GM21723 (cell line): ENCODE results near the gene IDH3G.

Experiments used
- ATAC-seq: cut with Tn5 transposase; IDR thresholded peaks from one replicate; pipeline ENCODE4 v1.9.1; 2021; ENCODE audit warnings: mild to moderate bottlenecking, moderate library complexity; ENCODE audit not compliant: unreplicated experiment

Gene IDH3G

DNA sequence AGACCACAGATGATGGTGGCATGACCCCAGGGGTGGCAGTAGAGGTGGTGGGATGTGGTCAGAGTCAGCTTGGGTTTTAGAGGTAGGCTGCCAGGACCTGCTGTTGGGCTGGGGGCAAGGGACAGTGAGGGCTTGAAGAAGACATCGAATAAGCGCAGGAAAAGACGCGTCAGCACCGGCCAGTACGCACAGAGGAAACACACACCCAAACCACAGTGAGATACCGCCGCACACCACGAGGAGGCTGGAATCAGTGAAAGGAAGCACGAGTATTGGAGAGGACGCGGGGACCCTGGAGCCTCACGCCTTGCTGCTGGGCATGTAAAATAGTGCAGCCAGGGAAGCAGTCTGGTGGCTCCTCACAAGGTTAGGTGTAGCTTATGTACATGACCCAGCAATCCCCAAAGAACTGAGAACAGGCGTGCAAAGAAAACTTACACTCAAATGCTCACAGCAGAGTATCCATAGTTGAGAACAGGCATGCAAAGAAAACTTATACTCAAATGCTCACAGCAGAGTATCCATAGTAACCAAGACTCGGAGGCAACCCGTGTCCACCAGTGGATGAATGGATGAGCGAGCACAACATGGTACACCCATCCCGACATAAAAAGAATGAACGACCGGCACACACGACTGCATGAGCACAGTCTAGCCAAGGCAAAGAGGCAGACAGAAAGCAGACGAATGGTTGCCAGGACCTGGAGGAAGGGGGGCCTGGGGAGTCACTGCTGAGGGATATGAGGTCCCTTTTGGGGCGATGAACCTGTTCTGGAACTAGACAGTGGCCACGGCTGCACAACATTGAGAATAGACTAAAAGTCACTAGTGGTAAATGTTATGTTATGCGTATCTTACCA is 22.9 kb upstream of the IDH3G start:
- ATAC-seq = no peak

GRCh38 chrX:153814591-153815315 is 20.6 kb upstream of the IDH3G start:
- no peak for ATAC-seq

DNA sequence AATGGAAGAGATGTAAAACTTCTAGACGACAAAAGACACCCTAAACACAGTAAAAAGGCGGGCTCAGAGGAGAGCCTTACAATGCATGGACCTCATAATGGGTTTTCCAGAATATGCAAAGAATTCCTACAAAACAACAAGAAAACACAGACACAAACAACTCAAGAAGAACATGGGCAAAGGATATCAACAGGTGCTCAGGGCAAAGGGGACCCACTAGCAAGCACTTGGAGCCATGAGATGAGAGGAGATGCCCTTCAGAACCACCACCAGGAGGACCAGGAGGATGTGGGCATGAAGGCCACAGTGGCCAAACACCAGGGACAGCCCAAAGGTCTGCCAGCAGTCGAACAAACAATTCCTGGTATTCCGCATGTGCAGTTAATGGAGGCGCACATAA is 19.0 kb upstream of the IDH3G start:
- no peak for ATAC-seq

GRCh38 chrX:153812220-153812619 is 18.0 kb upstream of the IDH3G start:
- no peak for ATAC-seq

DNA sequence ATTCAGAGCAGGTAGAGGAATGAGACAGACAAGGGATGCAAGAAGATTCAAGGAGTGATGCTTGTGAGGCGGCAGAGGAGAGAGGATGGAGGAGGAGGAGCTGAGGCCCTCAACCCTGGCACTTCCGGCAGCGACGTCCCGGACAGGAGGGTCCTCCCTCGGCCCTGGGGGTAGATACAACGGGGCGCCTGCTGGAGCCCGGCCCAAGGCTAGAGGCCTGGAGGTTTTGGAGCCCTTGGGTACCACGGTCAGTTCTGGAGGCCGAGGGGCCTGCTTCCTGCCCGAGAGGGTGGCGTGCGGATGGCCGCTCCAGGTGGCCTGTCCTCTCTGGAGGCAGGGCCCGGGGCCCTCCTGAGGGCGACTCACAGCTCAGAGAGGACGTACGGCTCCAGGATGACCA is 13.8 kb upstream of the IDH3G start:
- ATAC-seq = no peak

GRCh38 chrX:153806999-153807575 is 12.9 kb upstream of the IDH3G start:
- no peak for ATAC-seq

DNA sequence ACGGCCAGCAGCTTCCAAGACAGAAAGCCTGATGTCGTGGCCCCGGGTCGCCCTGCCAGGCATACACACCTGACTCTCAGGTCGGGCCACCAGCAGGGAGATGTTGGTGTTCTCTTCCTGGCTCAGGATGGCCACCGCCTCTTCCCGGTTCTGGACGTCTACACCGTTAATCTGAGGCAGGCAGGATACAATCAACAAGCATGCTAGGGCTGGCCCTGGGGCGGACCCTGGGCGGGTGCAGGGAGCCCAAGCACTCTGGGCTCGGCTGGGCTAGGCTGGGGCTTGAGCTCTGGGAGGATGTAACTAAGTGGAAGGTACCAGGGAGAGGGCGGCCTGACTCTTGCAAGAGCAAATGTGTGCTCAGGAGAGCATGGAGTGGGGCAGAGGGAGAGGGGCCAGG is 11.3 kb upstream of the IDH3G start:
- ATAC-seq = no peak

DNA sequence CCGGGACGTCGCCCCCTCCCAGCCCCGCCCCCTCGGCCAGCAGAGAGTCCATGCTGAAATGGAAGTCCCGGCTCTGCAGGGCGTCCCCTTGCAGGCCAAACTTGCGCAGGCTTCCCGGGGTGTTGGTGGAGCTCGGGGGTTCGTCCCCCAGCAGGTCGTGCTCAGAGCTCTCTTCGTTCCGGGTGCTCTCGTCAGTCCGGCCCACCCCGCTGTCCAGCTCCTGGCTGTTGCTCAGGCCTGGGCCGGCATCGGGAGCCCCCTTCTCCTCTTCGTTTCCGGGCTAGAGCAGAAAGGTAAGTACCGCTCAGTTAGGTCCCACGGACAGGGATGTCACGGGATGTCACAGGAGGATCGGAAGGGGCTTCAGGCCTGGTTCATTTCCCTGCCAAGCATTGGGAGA is 10.4 kb upstream of the IDH3G start:
- no peak for ATAC-seq

GRCh38 chrX:153804100-153804595 is 10.0 kb upstream of the IDH3G start:
- ATAC-seq = no peak

GRCh38 chrX:153803211-153804099 is 9.3 kb upstream of the IDH3G start:
- no peak for ATAC-seq

DNA sequence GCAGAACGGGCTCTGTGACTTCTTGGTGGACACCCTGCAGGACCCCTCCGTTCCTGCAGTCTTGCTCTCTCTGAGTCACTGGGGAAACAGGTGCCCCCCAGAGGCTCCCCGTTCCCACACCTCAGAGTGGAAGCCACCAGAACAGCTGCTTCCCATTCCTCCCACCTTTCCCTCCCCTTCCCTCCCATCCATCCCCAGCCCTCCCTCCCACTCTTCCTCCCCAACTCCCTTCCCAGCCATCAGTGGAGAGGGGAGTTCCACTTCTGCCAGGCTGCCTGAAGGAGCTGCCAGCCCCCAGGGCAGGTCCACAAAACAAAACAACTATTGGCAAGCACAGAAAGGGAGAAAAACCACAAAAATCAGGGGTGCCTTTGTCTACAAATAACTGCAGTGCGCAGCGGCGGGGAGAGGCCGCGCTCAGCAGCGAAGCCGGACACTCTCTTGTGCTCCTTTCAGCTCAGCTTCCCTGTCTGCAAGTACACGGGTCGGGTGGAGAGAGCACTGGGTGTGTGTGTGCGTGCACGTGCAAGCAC is 8.4 kb upstream of the IDH3G start:
- ATAC-seq = no peak

DNA sequence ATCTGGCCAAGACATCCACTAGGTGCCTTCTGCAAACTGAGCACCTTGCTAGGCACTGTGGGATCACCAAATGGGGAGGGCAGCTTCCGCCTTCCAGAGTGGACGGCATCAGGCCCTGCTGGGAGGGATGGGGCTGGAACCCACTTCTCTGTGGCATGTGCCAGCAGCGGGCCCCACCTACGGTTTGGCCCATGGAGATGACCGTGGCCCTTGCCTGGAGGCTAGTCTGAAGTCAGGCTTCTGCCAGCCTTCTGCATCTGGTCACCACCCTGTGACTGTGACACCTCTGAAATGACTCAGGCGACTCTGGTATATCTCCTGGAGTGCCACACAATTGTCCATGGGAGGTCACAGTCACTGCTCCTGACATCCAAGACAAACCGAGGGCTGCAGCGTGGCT is 7.5 kb upstream of the IDH3G start:
- ATAC-seq = no peak

GRCh38 chrX:153800746-153801145 is 6.6 kb upstream of the IDH3G start:
- no peak for ATAC-seq

GRCh38 chrX:153800177-153800722 is 6.1 kb upstream of the IDH3G start:
- ATAC-seq = no peak

DNA sequence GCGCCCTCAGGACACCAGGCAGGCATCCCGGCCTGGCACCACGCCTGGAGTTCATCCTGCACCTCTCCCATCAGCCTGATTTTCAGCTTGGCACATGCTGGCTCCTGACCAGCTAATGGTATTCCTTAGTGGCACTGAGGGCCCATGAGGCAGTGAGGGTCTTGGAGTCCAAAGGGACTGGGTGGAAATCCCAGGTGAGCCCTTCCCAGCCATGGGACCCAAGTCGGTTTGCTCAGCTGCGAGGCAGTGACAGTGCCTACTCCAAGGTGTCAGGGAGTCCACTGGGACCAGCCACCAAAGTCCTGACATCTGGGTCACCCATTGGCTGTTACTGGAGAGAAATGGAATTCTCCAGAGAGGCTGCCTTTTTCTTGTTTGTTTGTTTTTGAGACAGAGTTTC is 5.2 kb upstream of the IDH3G start:
- no peak for ATAC-seq

DNA sequence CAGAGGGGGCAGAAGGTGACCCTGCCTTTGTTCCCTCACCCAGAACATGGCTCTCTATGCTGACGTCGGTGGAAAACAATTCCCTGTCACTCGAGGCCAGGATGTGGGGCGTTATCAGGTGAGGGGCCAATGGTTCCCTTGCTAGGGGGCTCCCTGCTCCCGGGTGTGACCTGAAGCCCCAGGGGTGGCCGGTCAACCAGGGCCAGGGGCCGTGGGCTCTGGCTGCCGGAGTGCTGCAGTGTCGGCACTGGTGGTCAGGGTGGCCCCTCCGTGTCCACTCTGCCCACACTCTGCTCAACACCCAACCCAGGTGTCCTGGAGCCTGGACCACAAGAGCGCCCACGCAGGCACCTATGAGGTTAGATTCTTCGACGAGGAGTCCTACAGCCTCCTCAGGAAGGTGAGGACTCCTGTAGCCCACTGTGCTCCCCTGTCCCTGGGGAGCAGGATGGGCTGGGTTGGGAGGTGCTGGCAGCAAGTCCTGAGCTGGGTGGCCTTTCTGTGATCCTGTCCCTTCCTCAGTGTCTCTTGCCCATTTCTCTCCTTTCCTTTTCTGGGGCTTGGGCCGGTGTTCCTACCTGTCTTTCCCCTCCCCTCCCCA is 3.3 kb upstream of the IDH3G start:
- no peak for ATAC-seq

DNA sequence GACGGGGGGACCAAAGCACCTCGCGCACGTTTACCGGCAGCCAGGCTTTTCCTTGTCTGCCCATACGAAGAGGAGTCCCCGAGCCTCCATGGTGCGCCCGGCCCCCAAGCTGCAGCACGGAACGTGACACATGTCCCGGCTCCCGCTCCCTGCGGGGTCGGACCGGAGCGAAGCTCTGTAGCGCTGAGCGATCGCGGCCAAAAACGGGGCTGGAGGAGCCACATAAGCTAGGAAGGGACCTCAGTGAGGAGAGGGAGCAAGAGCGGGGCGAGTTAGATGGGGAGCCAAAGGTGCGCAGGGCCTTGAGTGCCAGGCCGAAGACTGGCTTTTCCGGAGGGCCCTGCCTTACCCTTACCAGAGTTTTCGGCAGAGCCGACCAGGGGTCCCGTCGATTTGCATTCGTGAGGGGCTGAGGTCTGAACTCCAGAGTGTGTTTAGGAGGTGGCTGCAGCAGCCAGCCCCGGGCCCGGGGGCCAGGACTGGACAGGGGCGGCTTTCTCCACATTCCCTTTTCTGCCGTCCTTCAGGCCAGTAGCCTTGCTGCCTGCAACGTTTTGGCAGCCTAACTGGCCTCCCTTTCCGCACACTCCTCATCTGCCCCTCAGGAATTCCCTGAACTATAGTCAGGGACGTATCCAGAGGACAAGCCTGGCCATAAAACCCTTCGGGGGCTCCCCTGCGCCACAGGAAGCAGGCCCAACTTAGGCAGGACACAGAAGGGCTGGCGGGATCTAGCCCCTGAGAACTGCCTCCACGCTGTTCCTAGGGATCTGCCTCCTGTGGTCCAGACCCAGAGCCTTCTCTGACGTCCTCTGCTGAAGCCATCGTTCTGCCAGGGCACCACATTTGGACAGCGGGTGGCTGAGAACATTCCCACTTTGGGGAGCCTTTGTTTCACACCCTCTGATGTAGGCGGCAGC is 982 bp upstream of the IDH3G start:
- no peak for ATAC-seq

- no peak for ATAC-seq
Observed at GRCh38 chrX:153793291-153793690, 884 bp downstream of the IDH3G start.

DNA sequence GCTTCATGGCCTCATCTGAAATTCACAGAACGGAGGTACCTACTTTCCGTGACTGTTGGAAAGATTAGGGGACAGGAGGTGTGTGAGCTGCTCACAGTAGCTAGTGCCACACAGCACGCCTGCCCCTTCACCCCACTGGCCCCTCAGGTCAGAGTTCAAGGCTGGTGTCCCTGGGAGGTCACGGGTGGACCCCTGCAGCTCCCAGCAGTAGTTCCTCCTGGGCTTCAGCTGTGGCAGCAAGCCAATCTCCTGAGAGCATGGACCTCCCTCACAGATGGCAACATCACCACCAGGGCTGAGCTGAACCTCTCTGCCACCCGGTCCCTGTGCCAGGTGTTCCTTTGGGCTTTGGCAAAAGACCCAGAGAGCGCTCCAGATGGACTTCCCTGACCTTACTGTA is 1.8 kb downstream of the IDH3G start:
- no peak for ATAC-seq
